Measurements from ENCODE around the gene AFF1.
A peak's percentile ranks its signal among the peaks of the same experiment; 100 is the strongest.
"Not testable (repeated sequence)": the region's sequence is repeated elsewhere in the genome, so short reads cannot be mapped to it uniquely, and the experiment has no call there.

Gene AFF1

GRCh38 chr4:86989658-86990057 is 54.8 kb downstream of the AFF1 start:
- not testable (repeated sequence) for DNase-seq

GRCh38 chr4:86990510-86990909 is 55.7 kb downstream of the AFF1 start:
- DNase-seq: no peak

DNA sequence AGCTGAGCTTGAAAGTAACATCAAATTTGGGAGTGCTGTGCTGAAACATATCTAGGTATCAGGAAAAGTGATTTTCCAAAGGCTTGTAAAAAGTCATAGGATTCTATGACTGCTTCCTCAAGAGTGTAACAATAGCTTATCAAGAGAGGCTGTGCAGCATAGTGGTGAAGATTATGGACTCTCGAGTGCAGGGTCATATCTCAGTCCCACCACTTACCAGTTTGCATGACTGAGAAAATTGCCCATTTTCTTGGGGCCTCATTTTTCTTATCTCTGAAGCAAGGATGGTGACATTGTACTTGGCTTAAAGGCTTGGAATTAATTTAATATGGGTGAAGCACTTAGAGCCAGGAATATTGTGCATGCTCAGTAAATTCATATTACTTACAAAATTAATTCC is 57.2 kb downstream of the AFF1 start:
- no peak for DNase-seq

DNA sequence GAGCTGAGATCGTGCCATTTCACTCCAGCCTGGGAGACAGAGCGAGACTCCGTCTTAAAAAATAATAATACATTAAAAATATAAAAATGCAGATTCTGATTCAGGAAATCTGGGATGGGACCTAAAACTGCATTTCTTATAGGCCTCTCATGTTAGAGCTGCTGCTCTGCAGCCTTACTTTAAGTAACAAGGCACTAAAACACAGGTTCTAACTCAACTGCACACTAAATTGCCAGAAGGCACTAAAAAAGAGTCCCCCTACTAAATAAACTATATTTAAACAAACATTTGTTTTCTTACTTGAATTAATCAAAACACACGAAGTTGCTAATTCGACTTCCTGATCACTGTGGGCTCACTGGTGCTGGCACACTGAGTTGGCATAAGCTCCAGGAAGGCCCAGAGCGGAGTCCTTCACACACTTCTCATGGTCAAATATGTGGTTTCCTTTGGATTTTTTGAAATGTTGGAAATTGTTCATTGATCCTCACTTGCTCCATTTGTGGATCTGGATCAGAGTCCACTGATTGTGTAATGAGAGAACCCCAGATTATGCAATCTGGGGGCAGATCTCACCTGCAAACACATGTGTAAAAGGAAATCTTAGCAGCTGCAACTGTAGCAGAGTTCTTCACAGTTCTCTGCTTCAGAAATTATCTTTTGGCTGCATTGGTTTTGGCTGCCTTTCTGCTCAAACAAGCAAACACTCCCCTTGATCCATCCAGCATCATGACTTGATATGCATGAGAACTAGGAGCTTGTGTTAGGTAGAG is 59.3 kb downstream of the AFF1 start:
- no peak for DNase-seq

GRCh38 chr4:86994686-86995085 is 59.9 kb downstream of the AFF1 start:
- no peak for DNase-seq

DNA sequence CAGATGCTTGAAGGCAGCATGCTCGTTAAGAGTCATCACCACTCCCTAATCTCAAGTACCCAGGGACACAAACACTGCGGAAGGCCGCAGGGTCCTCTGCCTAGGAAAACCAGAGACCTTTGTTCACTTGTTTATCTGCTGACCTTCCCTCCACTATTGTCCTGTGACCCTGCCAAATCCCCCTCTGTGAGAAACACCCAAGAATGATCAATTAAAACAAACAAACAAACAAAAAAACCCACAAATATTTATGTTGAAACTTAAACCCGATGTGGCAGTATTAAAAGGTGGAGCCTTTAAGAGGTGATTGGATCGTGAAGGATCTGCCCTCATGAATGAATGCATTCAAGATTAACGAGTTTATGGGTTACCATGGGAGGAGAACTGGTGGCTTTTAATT is 61.7 kb downstream of the AFF1 start:
- not testable (repeated sequence) for DNase-seq

- no peak for DNase-seq
These were observed 64.4 kb downstream of the AFF1 start for GRCh38 chr4:86999136-86999643.

DNA sequence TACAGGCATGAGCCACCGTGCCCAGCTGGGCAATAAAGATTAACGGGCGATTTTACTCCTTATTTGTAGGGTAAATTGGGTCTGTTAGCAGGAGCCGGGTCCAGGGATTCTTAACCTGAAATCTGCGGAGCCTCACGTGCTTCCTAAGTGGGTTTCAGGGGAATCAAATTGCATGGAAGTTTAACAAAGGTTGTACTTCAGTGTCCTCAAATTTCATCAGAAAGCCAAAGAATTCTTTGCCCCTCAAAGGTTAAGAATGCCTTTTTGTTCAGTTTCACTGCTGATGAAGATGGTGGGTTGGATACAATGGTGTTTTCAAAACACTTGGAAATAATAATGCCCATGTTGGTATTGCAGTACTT is 67.9 kb downstream of the AFF1 start:
- DNase-seq: no peak

DNA sequence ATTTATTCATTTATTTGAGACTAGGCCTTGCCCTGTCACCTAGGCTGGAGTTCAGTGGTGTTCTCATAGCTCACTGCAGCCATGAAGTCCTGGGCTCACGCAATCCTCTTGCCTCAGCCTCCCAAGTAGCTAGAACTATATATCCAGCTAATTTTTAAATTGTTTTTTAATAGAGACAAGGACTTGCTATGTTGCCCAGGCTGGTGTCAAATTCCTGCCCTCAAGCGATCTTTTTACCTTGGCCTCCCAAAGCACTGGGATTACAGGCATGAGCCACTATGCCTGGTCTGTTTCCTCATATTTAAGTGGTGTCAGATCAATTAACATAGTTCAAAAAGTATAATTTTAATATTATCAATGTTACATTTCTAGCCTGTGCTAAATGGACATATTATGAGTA is 68.5 kb downstream of the AFF1 start:
- no peak for DNase-seq

DNA sequence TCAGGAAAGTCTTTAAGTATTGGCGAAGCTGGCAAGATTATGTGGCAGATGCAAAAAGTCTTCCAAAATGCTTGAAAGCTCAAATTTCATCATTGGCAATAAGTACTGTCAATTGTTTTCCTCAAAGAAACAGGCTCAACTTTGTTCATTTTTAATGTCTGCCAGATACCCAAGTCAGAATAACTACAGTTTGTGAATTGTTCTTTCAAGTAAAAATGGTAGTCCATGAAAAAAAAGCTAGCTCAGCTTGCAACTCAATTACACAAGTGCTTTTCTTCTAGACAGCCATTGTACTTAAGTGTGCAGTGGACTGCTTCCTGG is 70.5 kb downstream of the AFF1 start:
- no peak for DNase-seq

DNA sequence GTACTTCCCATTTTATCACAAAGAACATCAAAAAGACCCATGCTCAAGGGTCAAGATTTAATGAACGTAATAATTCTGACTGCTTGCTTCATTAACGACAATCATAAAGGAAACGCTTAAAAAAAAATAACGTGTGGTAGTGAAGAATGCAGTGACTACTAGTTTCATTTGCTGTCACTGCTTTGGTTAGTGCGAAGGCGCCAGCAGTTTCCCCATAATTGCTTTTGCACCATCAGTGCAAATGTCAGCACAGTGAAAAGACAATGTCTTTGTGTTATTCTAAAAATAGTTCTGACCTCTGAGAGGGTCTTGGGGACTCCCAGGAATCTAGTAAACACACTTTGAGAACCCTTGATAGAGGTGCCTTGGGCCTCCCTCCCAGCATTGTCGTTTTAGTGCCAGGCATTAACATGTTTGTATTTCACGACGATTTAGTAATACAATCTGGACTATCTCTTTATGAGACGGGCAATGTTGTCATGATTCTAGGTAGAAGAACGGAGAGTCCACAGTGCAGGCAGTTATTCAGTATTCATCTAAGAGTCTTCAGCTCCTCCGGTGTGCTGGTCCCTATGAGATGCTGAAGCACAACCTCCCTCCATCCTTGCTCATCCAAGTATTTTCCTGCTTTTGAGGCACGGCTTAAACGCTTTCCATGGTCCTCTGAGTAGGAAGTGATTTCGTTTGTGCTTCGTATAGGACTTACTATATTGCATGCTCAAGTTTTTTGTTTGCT is 71.0 kb downstream of the AFF1 start:
- DNase-seq: no peak

GRCh38 chr4:87006426-87006675 is 71.5 kb downstream of the AFF1 start:
- no peak for DNase-seq

DNA sequence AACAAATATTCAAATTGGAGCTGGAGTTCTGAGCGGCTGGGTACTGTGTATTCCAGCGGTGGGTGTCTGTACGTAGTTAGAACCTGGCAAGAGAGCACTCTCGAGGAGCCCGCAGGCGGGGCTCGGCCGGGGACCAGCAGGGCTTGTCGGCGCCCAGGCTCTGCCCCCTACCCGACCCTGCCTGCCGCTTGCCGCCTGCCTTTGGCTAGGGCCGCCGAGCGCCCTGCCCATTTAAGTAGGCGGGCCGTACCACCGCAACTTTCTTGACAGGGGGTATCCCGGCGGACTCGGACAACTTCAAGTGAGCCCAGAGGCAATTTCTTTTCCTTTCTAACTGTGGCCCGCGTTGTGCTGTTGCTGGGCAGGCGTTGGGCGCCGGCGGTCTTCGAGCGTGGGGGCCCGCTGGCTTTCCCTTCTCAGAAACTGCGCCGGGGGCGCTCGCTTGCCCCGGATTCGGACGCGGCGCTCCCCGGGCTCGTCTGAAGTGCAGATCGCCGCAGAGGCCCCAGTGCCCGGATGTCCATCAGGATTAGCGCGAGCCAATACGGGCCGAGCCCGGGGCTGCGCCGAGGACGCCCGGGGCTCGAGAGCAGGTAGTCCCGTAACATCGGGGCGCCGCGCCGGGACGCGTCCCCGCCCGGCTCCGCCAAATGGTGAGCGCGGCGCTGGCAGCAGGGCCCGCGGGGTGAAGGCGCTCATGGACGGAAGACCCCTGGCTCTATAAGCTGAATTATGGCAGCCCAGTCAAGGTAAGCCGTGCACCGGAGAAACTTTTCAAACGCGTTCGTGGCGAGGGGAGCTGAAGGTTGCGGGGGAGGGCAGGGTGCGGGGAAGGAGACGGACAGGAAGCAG is 72.1 kb downstream of the AFF1 start:
- DNase-seq: peak; percentile 100

- DNase-seq: peak; percentile 75
These were observed 73.0 kb downstream of the AFF1 start for GRCh38 chr4:87007528-87008446.

DNA sequence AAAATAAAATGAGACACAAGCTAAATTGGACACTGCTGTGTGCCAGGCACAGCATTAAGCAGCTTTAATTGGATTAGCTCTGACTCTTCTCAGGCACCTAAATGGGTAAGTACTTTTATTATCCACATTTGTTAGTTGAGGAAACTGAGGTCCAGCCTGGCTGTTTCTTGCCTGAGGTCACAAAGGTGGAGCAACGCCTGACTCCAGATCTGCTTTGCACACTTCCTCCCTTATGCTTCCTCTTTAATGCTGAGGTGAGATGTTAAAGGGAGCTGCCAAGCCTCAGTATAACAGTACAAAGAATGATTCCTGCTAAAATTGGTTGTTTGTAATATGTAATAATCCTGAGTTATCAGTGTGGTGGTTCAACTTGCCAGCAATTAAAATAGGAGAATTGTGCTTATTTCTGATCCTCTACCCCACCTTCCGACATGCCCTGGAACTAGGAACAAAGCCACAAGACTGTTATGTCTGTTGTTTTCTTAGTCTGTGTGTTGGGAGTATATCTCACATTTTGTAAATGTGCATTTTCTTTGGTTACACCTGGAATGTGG is 74.4 kb downstream of the AFF1 start:
- no peak for DNase-seq

- DNase-seq: no peak
These were observed 75.4 kb downstream of the AFF1 start for GRCh38 chr4:87010192-87010591.

DNA sequence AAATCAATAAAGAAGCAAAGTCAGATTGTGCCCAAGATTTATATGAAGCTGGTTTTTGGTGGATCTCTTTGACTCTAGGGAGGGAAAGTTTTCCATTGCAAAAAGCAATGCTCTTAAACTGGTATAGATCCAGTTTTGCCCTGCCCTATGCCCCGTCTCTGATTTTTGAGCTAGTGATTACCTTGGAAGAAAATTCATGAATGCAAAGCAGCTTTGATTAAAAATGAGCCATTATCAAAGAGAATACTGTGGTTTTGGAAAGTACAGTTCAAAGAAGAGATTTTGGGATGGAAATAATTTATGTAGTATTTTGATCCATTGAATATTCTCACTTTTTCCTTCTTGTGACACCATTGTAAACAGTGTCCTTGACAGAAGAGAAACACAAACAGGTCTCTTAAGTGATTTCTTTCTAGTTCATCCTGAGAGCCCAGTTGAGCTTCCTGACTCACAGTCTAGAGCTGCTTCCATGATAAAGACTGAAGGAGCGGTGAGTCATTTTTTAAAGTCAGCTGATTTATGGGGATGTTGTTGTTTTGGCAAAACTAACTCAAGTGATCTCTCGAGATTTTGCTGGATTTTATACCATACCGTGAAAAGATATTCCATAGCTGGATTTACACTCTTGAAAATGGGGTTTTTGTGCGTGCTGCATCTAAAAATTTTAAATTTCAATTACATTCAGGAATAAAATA is 76.7 kb downstream of the AFF1 start:
- no peak for DNase-seq

DNA sequence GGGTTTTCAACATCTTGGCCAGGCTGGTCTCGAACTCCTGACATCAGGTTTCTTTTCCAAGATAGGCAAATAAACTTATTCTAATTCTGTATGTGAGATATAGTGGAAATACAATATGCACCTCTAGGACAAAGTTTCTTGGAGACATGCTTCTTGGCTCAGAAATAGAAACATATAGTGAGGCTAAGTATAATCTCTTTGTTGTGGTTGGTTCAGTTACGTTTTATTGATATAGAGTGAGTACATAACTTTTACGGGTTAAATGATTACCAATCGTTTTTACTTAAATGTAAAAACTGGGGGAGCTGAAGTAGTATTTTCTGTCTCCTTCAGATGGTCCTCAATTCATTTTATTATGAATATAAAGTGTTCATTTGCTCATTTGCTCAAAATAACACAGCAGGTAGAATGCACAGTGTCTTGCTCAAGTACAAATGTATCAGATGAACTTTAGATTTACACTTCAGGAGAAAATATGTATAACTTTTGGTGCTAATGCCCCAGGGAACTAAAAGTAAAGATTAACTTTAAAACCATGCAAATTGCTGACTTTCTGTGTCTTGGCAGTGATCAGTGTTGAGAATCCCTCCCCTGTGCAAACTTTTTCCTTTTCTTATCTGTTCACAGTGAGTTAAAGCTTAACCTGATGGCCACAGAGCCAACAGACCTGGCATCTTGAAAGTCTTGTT is 77.6 kb downstream of the AFF1 start:
- DNase-seq: no peak

DNA sequence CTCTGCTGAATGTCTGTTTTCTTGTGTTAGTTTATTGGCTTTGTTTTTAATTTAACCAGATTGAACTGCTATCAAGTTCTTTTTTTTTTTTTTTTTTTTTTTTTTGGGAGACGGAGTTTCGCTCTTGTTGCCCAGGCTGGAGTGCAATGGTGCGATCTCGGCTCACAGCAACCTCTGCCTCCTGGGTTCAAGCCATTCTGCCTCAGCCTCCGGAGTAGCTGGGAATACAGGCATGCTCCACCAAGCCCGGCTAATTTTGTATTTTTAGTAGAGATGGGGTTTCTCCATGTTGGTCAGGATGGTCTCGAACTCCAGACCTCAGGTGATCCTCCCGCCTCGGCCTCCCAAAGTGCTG is 78.1 kb downstream of the AFF1 start:
- DNase-seq: not testable (repeated sequence)

- DNase-seq: no peak
These were observed 79.5 kb downstream of the AFF1 start for GRCh38 chr4:87014284-87014782.

- DNase-seq: no peak
These were observed 80.6 kb downstream of the AFF1 start for GRCh38 chr4:87015416-87015815.

Measured in retina (tissue), 1 donor.